HepG2 (cell line): ENCODE data around the gene TMEM59. TPM values are rescaled to one million over a fixed set of nuclear protein-coding genes. Genes with fewer than 3 reads are reported as not detected.
A peak's percentile ranks its signal among the peaks of the same experiment; 100 is the strongest.

Experiments used
- E2F2 ChIP-seq: sonication (generic); formaldehyde crosslinking; IDR thresholded peaks from 2 replicates; pipeline ENCODE4 v1.4.0; 2020; ENCODE audit warnings: missing genetic modification reagents, borderline replicate concordance
- GABPA ChIP-seq, 2 experiments: IDR thresholded peaks; 2 replicates each; pipeline ENCODE4 v1.6.1; 2011 to 2016; ENCODE audit warnings: low read depth in 2 of 2, low read length in 1 of 2, missing biosample characterization in 1 of 2, missing genetic modification characterization in 1 of 2
- MZF1 ChIP-seq: sonication (generic); formaldehyde crosslinking; IDR thresholded peaks from 2 replicates; pipeline ENCODE4 v1.8.1; 2023; ENCODE audit warnings: mild to moderate bottlenecking, missing genetic modification reagents, borderline replicate concordance
- NFYC ChIP-seq: IDR thresholded peaks from 2 replicates; pipeline ENCODE4 v1.6.1; 2016; ENCODE audit warnings: missing genetic modification reagents, missing compliant biosample characterization
- PAX8 ChIP-seq: sonication (generic); formaldehyde crosslinking; IDR thresholded peaks from 2 replicates; pipeline ENCODE4 v1.8.0; 2022; ENCODE audit warnings: mild to moderate bottlenecking, missing genetic modification reagents, borderline replicate concordance
- RFXANK ChIP-seq: IDR thresholded peaks from 2 replicates; pipeline ENCODE4 v1.6.1; 2016
- ZKSCAN8 ChIP-seq: IDR thresholded peaks from 2 replicates; pipeline ENCODE4 v1.6.1; 2016; ENCODE audit warnings: borderline replicate concordance, missing genetic modification reagents, missing compliant biosample characterization
- ZNF143 ChIP-seq: sonication (generic); formaldehyde crosslinking; IDR thresholded peaks from 2 replicates; pipeline ENCODE4 v1.4.0; 2020; ENCODE audit warnings: missing genetic modification reagents
- ZNF160 ChIP-seq: sonication (generic); formaldehyde crosslinking; IDR thresholded peaks from 2 replicates; pipeline ENCODE4 v1.8.0; 2022; ENCODE audit warnings: mild to moderate bottlenecking, inconsistent platforms, missing genetic modification reagents
- ZNF383 ChIP-seq: sonication (generic); formaldehyde crosslinking; IDR thresholded peaks from 2 replicates; pipeline ENCODE4 v1.4.0; 2020; ENCODE audit warnings: missing genetic modification reagents, mild to moderate bottlenecking, borderline replicate concordance
- ZNF547 ChIP-seq: sonication (generic); formaldehyde crosslinking; IDR thresholded peaks from 2 replicates; pipeline ENCODE4 v1.5.1; 2020; ENCODE audit warnings: mild to moderate bottlenecking, missing genetic modification reagents
- ZZZ3 ChIP-seq: sonication (generic); formaldehyde crosslinking; IDR thresholded peaks from 2 replicates; pipeline ENCODE4 v1.4.0; 2020; ENCODE audit warnings: missing genetic modification reagents, mild to moderate bottlenecking, borderline replicate concordance
- polyA plus RNA-seq, 8 experiments: library from polyadenylated mRNA; depleted of rRNA in 3 of 8; stranded (reverse) in 7 of 8; unstranded in 1 of 8; fragments of >200 nt; fragmentation: Illumina TruSeq in 4 of 8; extraction: Trizol in 4 of 8; gene quantifications; 2 replicates each; pipeline versions ENCODE4 v1.2.1 to v1.2.3, GENCODE V29; 2011 to 2016; ENCODE audit warnings: low read depth in 4 of 8, missing spikeins in 1 of 8, mixed read lengths in 1 of 8; ENCODE audit not compliant: insufficient read depth in 1 of 8
- total RNA-seq, 5 experiments: library from RNA; depleted of rRNA; stranded (reverse); fragments of >200 nt; fragmentation: Illumina TruSeq; extraction: Trizol; gene quantifications; 2 replicates each; pipeline ENCODE4 v1.2.3, GENCODE V29; 2016; ENCODE audit warnings: low read depth in 1 of 5
- TF ChIP-seq, protein P1 (sequence below): sonication (generic); formaldehyde crosslinking; IDR thresholded peaks from 2 replicates; pipeline ENCODE4 v1.5.1; 2020; ENCODE audit warnings: missing genetic modification reagents, mild to moderate bottlenecking, borderline replicate concordance
- TF ChIP-seq, protein P2 (sequence below): sonication (generic); formaldehyde crosslinking; IDR thresholded peaks from one replicate; pipeline ENCODE4 v1.5.1; 2020; ENCODE audit warnings: mild to moderate bottlenecking, missing genetic modification reagents; ENCODE audit errors: not compliant biosample characterization
- TF ChIP-seq, protein P3 (sequence below): sonication (generic); formaldehyde crosslinking; IDR thresholded peaks from 2 replicates; pipeline ENCODE4 v1.4.0; 2020; ENCODE audit warnings: missing genetic modification reagents, borderline replicate concordance

The TMEM59 gene
- total and polyA plus RNA-seq, 2 of the 13 experiments (the other 11 are each of a cell fraction or from before 2014, with no cell fraction given), result 147 to 363 TPM

GRCh38 chr1:54052431-54052933 lies 522 bp downstream of the TMEM59 start (continued):
- TF ChIP-seq, protein P1, sequence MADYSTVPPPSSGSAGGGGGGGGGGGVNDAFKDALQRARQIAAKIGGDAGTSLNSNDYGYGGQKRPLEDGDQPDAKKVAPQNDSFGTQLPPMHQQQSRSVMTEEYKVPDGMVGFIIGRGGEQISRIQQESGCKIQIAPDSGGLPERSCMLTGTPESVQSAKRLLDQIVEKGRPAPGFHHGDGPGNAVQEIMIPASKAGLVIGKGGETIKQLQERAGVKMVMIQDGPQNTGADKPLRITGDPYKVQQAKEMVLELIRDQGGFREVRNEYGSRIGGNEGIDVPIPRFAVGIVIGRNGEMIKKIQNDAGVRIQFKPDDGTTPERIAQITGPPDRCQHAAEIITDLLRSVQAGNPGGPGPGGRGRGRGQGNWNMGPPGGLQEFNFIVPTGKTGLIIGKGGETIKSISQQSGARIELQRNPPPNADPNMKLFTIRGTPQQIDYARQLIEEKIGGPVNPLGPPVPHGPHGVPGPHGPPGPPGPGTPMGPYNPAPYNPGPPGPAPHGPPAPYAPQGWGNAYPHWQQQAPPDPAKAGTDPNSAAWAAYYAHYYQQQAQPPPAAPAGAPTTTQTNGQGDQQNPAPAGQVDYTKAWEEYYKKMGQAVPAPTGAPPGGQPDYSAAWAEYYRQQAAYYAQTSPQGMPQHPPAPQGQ, result no peak
- TF ChIP-seq, protein P2, sequence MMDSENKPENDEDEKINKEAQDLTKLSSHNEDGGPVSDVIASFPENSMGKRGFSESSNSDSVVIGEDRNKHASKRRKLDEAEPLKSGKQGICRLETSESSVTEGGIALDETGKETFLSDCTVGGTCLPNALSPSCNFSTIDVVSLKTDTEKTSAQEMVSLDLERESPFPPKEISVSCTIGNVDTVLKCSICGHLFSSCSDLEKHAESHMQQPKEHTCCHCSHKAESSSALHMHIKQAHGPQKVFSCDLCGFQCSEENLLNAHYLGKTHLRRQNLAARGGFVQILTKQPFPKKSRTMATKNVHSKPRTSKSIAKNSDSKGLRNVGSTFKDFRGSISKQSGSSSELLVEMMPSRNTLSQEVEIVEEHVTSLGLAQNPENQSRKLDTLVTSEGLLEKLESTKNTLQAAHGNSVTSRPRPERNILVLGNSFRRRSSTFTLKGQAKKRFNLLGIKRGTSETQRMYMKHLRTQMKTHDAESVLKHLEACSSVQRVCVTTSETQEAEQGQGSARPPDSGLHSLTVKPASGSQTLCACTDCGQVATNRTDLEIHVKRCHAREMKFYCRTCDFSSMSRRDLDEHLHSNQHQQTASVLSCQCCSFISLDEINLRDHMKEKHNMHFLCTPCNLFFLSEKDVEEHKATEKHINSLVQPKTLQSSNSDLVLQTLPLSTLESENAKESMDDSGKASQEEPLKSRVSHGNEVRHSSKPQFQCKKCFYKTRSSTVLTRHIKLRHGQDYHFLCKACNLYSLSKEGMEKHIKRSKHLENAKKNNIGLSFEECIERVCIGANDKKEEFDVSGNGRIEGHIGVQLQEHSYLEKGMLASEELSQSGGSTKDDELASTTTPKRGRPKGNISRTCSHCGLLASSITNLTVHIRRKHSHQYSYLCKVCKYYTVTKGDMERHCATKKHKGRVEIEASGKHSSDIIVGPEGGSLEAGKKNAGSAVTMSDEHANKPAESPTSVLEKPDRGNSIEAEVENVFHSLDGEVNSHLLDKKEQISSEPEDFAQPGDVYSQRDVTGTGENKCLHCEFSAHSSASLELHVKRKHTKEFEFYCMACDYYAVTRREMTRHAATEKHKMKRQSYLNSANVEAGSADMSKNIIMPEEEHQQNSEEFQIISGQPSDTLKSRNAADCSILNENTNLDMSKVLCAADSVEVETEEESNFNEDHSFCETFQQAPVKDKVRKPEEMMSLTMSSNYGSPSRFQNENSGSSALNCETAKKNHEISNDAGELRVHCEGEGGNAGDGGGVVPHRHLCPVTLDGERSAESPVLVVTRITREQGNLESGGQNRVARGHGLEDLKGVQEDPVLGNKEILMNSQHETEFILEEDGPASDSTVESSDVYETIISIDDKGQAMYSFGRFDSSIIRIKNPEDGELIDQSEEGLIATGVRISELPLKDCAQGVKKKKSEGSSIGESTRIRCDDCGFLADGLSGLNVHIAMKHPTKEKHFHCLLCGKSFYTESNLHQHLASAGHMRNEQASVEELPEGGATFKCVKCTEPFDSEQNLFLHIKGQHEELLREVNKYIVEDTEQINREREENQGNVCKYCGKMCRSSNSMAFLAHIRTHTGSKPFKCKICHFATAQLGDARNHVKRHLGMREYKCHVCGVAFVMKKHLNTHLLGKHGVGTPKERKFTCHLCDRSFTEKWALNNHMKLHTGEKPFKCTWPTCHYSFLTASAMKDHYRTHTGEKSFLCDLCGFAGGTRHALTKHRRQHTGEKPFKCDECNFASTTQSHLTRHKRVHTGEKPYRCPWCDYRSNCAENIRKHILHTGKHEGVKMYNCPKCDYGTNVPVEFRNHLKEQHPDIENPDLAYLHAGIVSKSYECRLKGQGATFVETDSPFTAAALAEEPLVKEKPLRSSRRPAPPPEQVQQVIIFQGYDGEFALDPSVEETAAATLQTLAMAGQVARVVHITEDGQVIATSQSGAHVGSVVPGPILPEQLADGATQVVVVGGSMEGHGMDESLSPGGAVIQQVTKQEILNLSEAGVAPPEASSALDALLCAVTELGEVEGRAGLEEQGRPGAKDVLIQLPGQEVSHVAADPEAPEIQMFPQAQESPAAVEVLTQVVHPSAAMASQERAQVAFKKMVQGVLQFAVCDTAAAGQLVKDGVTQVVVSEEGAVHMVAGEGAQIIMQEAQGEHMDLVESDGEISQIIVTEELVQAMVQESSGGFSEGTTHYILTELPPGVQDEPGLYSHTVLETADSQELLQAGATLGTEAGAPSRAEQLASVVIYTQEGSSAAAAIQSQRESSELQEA (CRISPR knock-in tag), result no peak
- TF ChIP-seq E2F2 (CRISPR knock-in tag) (no peak), RFXANK (CRISPR knock-in tag) (no peak), ZNF143 (no peak), ZNF383 (CRISPR knock-in tag) (no peak), ZNF160 (CRISPR knock-in tag) (no peak), ZKSCAN8 (CRISPR knock-in tag) (no peak), ZNF547 (CRISPR knock-in tag) (no peak), PAX8 (CRISPR knock-in tag) (no peak), GABPA (IDR thresholded peaks at IDR 0.05; ENCODE audit: low read depth, low read length) (0 out of 2 replicates have a peak, but pooled peaks have one; percentile 34), GABPA (CRISPR knock-in tag; IDR thresholded peaks at IDR 0.05; ENCODE audit: low read depth) (peak; percentile 42; the same call in 1 of the 2 replicates), MZF1 (no peak), NFYC (CRISPR knock-in tag) (peak; percentile 50), ZZZ3 (CRISPR knock-in tag) (no peak)
- TF ChIP-seq, protein P3, sequence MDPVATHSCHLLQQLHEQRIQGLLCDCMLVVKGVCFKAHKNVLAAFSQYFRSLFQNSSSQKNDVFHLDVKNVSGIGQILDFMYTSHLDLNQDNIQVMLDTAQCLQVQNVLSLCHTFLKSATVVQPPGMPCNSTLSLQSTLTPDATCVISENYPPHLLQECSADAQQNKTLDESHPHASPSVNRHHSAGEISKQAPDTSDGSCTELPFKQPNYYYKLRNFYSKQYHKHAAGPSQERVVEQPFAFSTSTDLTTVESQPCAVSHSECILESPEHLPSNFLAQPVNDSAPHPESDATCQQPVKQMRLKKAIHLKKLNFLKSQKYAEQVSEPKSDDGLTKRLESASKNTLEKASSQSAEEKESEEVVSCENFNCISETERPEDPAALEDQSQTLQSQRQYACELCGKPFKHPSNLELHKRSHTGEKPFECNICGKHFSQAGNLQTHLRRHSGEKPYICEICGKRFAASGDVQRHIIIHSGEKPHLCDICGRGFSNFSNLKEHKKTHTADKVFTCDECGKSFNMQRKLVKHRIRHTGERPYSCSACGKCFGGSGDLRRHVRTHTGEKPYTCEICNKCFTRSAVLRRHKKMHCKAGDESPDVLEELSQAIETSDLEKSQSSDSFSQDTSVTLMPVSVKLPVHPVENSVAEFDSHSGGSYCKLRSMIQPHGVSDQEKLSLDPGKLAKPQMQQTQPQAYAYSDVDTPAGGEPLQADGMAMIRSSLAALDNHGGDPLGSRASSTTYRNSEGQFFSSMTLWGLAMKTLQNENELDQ (CRISPR knock-in tag), result no peak
